DMS53 treated with DMSO at 0.1 percent for 48 hours (cell line): ENCODE data around the gene ENDOV.

Experiments used
- DNase-seq: peaks from one replicate; lab custom pipeline; 2025; ENCODE audit not compliant: unreplicated experiment; lab: John Stamatoyannopoulos, UW

The ENDOV gene

GRCh38 chr17:80430446-80431245 lies 15.7 kb downstream of the ENDOV start:
- DNase-seq = no peak

- DNase-seq = no peak
Observed at GRCh38 chr17:80431246-80432195, 16.6 kb downstream of the ENDOV start.

GRCh38 chr17:80432350-80432955 lies 17.5 kb downstream of the ENDOV start:
- no peak for DNase-seq

- no peak for DNase-seq
Observed at GRCh38 chr17:80432961-80433550, 18.1 kb downstream of the ENDOV start.

- DNase-seq = no peak
Observed at GRCh38 chr17:80433916-80434666, 19.1 kb downstream of the ENDOV start.

GRCh38 chr17:80437532-80437931 lies 22.6 kb downstream of the ENDOV start:
- DNase-seq = no peak

GRCh38 chr17:80438806-80439205 lies 23.8 kb downstream of the ENDOV start:
- no peak for DNase-seq

GRCh38 chr17:80439499-80439898 lies 24.5 kb downstream of the ENDOV start:
- DNase-seq = no peak

- no peak for DNase-seq
Observed at GRCh38 chr17:80441133-80441578, 26.2 kb downstream of the ENDOV start.

- no peak for DNase-seq
Observed at GRCh38 chr17:80441598-80442322, 26.8 kb downstream of the ENDOV start.

- no peak for DNase-seq
Observed at GRCh38 chr17:80442323-80442659, 27.3 kb downstream of the ENDOV start.

GRCh38 chr17:80442764-80443163 lies 27.8 kb downstream of the ENDOV start:
- DNase-seq = no peak

GRCh38 chr17:80443498-80443897 lies 28.5 kb downstream of the ENDOV start:
- no peak for DNase-seq

GRCh38 chr17:80443916-80444643 lies 29.1 kb downstream of the ENDOV start:
- DNase-seq = no peak

- DNase-seq = no peak
Observed at GRCh38 chr17:80444644-80444979, 29.6 kb downstream of the ENDOV start.

GRCh38 chr17:80445007-80445725 lies 30.2 kb downstream of the ENDOV start:
- DNase-seq = no peak

GRCh38 chr17:80445726-80446110 lies 30.8 kb downstream of the ENDOV start:
- no peak for DNase-seq

GRCh38 chr17:80446645-80447405 lies 31.9 kb downstream of the ENDOV start:
- DNase-seq = peak; percentile 38
